GM23338 (cell line): ENCODE measurements around the gene TTC14. TPM values are rescaled to one million over a fixed set of nuclear protein-coding genes. Genes with fewer than 3 reads are reported as not detected.

ENCODE experiments used
- ATAC-seq: fragments of 200-7000 bp; cut with Tn5 transposase; 3 replicates; pipeline ENCODE4 v1.9.1; 2020
- DNase-seq: peaks from one replicate; pipeline ENCODE4 v3.0.0-alpha.2; 2015; ENCODE audit warnings: low spot score
- H2AFZ ChIP-seq: fragments of 200-600 bp; sonication (generic); 2 replicates; pipeline ENCODE4 v1.8.0; 2016; ENCODE audit warnings: antibody characterized with exemption, mild to moderate bottlenecking, moderate library complexity
- H3F3A ChIP-seq: fragments of 200-600 bp; sonication (generic); replicated peaks from 2 replicates; pipeline ENCODE4 v1.8.0; 2017; ENCODE audit warnings: antibody characterized with exemption, mixed run types, low read depth
- H3K27ac ChIP-seq: fragments of 200-600 bp; sonication (generic); 2 replicates; pipeline ENCODE4 v1.6.1; 2016; ENCODE audit warnings: low read depth
- H3K27me3 ChIP-seq: fragments of 200-600 bp; sonication (generic); 2 replicates; pipeline ENCODE4 v1.8.0; 2016; ENCODE audit warnings: mild to moderate bottlenecking, mixed run types, moderate library complexity; ENCODE audit not compliant: insufficient read depth
- H3K36me3 ChIP-seq: fragments of 200-600 bp; sonication (generic); 2 replicates; pipeline ENCODE4 v1.8.0; 2016; ENCODE audit warnings: mild to moderate bottlenecking; ENCODE audit not compliant: insufficient read depth
- H3K4me1 ChIP-seq: fragments of 200-600 bp; sonication (generic); 2 replicates; pipeline ENCODE4 v1.8.0; 2016; ENCODE audit warnings: mild to moderate bottlenecking, moderate library complexity; ENCODE audit not compliant: insufficient read depth
- H3K4me2 ChIP-seq: fragments of 200-600 bp; sonication (generic); 2 replicates; pipeline ENCODE4 v1.7.1; 2017; ENCODE audit warnings: mixed run types
- H3K4me3 ChIP-seq: fragments of 200-600 bp; sonication (generic); 2 replicates; pipeline ENCODE4 v1.6.1; 2016; ENCODE audit warnings: mixed run types
- H3K79me2 ChIP-seq: fragments of 200-600 bp; sonication (generic); replicated peaks from 2 replicates; pipeline ENCODE4 v1.8.0; 2017; ENCODE audit warnings: mild to moderate bottlenecking; ENCODE audit not compliant: insufficient read depth
- H3K9me2 ChIP-seq: fragments of 200-600 bp; sonication (generic); 2 replicates; pipeline ENCODE4 v1.8.0; 2017; ENCODE audit not compliant: insufficient read depth
- H4K20me1 ChIP-seq: fragments of 200-600 bp; sonication (generic); replicated peaks from 2 replicates; pipeline ENCODE4 v1.8.0; 2017; ENCODE audit warnings: mild to moderate bottlenecking; ENCODE audit not compliant: insufficient read depth
- H3K27ac Mint-ChIP-seq: 2 replicates; pipeline ENCODE4 v1.8.0; 2020; ENCODE audit warnings: inconsistent platforms, mild to moderate bottlenecking, moderate library complexity, mixed read lengths
- H3K27me3 Mint-ChIP-seq: 3 replicates; pipeline ENCODE4 v1.8.0; 2022; ENCODE audit warnings: low read depth, mild to moderate bottlenecking, moderate library complexity, mixed read lengths, inconsistent platforms; ENCODE audit not compliant: insufficient read depth, poor library complexity
- H3K36me3 Mint-ChIP-seq: 3 replicates; pipeline ENCODE4 v1.8.0; 2021; ENCODE audit warnings: low read depth, mild to moderate bottlenecking, inconsistent platforms, moderate library complexity, mixed read lengths
- H3K4me1 Mint-ChIP-seq: 3 replicates; pipeline ENCODE4 v1.8.0; 2020; ENCODE audit warnings: mild to moderate bottlenecking, inconsistent platforms, mixed read lengths
- H3K4me3 Mint-ChIP-seq: 3 replicates; pipeline ENCODE4 v1.8.0; 2021; ENCODE audit warnings: moderate library complexity, mild to moderate bottlenecking, inconsistent platforms, mixed read lengths
- H3K9me3 Mint-ChIP-seq: 3 replicates; pipeline ENCODE4 v1.8.0; 2020; ENCODE audit warnings: moderate library complexity, mild to moderate bottlenecking, inconsistent platforms, mixed read lengths
- CREB1 ChIP-seq: fragments of 250-450 bp; sonication (Bioruptor Pico); IDR thresholded peaks from 2 replicates; pipeline ENCODE4 v1.5.0; 2020; ENCODE audit warnings: low read depth, mild to moderate bottlenecking, moderate library complexity
- CTCF ChIP-seq, 2 experiments: fragments of 200-600 bp in 1 of 2; sonication (generic) in 1 of 2; conservative IDR thresholded peaks; 2 replicates each; pipeline versions ENCODE4 v1.5.1 to v1.6.1; 2016 to 2017; ENCODE audit warnings: antibody characterized with exemption in 2 of 2, low read depth in 2 of 2, mild to moderate bottlenecking in 2 of 2, moderate library complexity in 1 of 2
- ETS1 ChIP-seq: IDR thresholded peaks from 2 replicates; pipeline ENCODE4 v1.6.1; 2016; ENCODE audit warnings: antibody characterized with exemption
- POLR2AphosphoS5 ChIP-seq: IDR thresholded peaks from 2 replicates; pipeline ENCODE4 v1.6.1; 2016; ENCODE audit warnings: antibody characterized with exemption, low read depth
- STAT1 ChIP-seq: IDR thresholded peaks from one replicate; pipeline ENCODE4 v1.6.1; 2016; ENCODE audit warnings: antibody characterized with exemption; ENCODE audit not compliant: unreplicated experiment
- ZNF331 ChIP-seq: fragments of 250-450 bp; sonication (Bioruptor Pico); IDR thresholded peaks from 2 replicates; pipeline ENCODE4 v1.5.0; 2020; ENCODE audit warnings: low read depth, mild to moderate bottlenecking, moderate library complexity
- ZNF462 ChIP-seq: fragments of 250-450 bp; sonication (Bioruptor Pico); IDR thresholded peaks from 2 replicates; pipeline ENCODE4 v1.5.0; 2020; ENCODE audit warnings: mild to moderate bottlenecking, moderate library complexity
- long read RNA-seq: library from polyadenylated mRNA; unstranded; transcript quantifications from one replicate; pipeline ENCODE4 v2.0.0, GENCODE V29; 2020; ENCODE audit not compliant: unreplicated experiment
- polyA plus RNA-seq: library from polyadenylated mRNA; unstranded; fragments of >200 nt; fragmentation: Nextera tagmentation; extraction: Ambion mirVana; gene quantifications from 2 replicates; pipeline ENCODE4 v1.2.1, GENCODE V29; 2016
- total RNA-seq: library from RNA; depleted of rRNA; stranded (reverse); fragments of >200 nt; shearing (Covaris generic); gene quantifications from 2 replicates; pipeline ENCODE4 v1.2.3, GENCODE V29; 2014; rRNA removed

TTC14 gene
- 18.6 and 20.0 TPM in 2 replicates for total RNA-seq
- polyA plus RNA-seq: 17.1 and 22.1 TPM in 2 replicates
- long read RNA-seq, full-length matches to known transcripts: 4 of 11 reads
- long read RNA-seq, partial matches to known transcripts: 6 of 11 reads
- long read RNA-seq, other reads (novel, unspliced or antisense): 1 of 11 reads

- peak within 1 kb of the TSS; percentile 90 for H3K27ac Mint-ChIP-seq
- 0 out of 2 replicates have a peak, but pooled peaks cover 3% of the 10 kb centered on the region for H3F3A ChIP-seq
- ATAC-seq: peak; percentile 96
Measured at GRCh38 chr3:180601688-180602666, at the start of gene TTC14. TSS of gene TTC14 (plus strand) at chr3:180602163. CDS start at chr3:180602262, 99 bp downstream.

More at GRCh38 chr3:180601688-180602666, at the start of gene TTC14:
- Mint-ChIP-seq H3K9me3 (no peaks in the 10 kb centered on the region), H3K36me3 (peaks cover 30% of the 10 kb centered on the region), H3K4me1 (peaks cover 7% of the 10 kb centered on the region; the same call in 2 of the 3 replicates), H3K4me3 (peak within 1 kb of the TSS; percentile 95), H3K27me3 (peaks cover 3% of the 10 kb centered on the region)
- Histone ChIP-seq H3K27ac (peak within 1 kb of the TSS; percentile 90), H3K4me2 (peak within 1 kb of the TSS; percentile 78), H3K4me1 (peaks cover 11% of the 10 kb centered on the region), H4K20me1 (no peaks in the 10 kb centered on the region), H2AFZ (peak within 1 kb of the TSS; percentile 90), H3K79me2 (peaks cover 24% of the 10 kb centered on the region), H3K36me3 (peaks cover 21% of the 10 kb centered on the region; the same call in 1 of the 2 replicates), H3K9me2 (no peaks in the 10 kb centered on the region), H3K4me3 (peak within 1 kb of the TSS; percentile 94), H3K27me3 (no peaks in the 10 kb centered on the region)
- TF ChIP-seq POLR2AphosphoS5 (peak; percentile 85), CREB1 (CRISPR knock-in tag) (no peak), ETS1 (peak; percentile 86), ZNF331 (CRISPR knock-in tag) (peak; percentile 29; the same call in 1 of the 2 replicates), STAT1 (no peak), ZNF462 (CRISPR knock-in tag) (0 out of 2 replicates have a peak, but pooled peaks have one; percentile 51), CTCF (conservative IDR thresholded peaks at IDR 0.05; ENCODE audit: low read depth in 2 of 2) (peak in 1 of 2 experiments; percentile 23; a peak in 2 of 4 replicates)
- peak; percentile 93 for DNase-seq
